Measurements from ENCODE around the gene ATP1A4.

Gene ATP1A4

DNA sequence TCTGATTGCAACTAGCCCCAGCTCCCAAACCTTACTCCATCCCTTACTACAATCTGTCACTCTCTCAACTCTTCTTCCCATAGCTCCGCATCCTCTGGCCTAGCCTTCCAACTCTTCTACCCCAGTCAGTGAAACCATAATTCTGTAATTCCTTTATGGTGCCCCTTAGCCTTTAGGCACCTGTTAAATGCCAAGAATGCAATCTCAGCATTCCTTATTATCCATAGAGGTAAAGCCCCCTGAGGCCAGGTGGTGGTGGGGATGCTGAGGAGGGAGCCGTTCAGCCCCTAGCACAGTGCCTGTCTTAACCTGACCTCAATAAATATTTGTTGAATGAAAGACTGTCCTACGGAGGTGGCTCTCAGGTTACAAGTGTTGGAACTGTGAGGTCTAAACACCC, 21.8 kb upstream of the ATP1A4 start:
- Histone ChIP-seq H3K9ac (ENCODE audit: low read depth, low read length) (no peak overlapping the region), H4K20me1 (ENCODE audit: insufficient read depth, low read length) (no peaks in the 10 kb centered on the region), H3K36me3 (ENCODE audit: insufficient read depth, low read length) (no peaks in the 10 kb centered on the region), H3K27ac (ENCODE audit: low read length) (no peak overlapping the region), H3K79me2 (ENCODE audit: insufficient read depth, low read length) (no peaks in the 10 kb centered on the region), H3K9me3 (ENCODE audit: insufficient read depth, low read length, severe bottlenecking) (no peaks in the 10 kb centered on the region), H3K4me3 (ENCODE audit: low read depth in 1 of 2, low read length in 2 of 2) (no peak overlapping the region), H3K4me2 (ENCODE audit: insufficient read depth, low read length) (no peak overlapping the region), H2AFZ (ENCODE audit: low read depth, low read length) (no peak overlapping the region), H3K4me1 (ENCODE audit: insufficient read depth, low read length) (no peaks in the 10 kb centered on the region), H3K27me3 (ENCODE audit: insufficient read depth, low read length, poor library complexity) (peaks cover 18% of the 10 kb centered on the region)
- no peak for TF ChIP-seq EZH2 (IDR thresholded peaks at IDR 0.05; ENCODE audit: borderline replicate concordance, low read depth, low read length, severe bottlenecking)
- TF ChIP-seq, protein P1, sequence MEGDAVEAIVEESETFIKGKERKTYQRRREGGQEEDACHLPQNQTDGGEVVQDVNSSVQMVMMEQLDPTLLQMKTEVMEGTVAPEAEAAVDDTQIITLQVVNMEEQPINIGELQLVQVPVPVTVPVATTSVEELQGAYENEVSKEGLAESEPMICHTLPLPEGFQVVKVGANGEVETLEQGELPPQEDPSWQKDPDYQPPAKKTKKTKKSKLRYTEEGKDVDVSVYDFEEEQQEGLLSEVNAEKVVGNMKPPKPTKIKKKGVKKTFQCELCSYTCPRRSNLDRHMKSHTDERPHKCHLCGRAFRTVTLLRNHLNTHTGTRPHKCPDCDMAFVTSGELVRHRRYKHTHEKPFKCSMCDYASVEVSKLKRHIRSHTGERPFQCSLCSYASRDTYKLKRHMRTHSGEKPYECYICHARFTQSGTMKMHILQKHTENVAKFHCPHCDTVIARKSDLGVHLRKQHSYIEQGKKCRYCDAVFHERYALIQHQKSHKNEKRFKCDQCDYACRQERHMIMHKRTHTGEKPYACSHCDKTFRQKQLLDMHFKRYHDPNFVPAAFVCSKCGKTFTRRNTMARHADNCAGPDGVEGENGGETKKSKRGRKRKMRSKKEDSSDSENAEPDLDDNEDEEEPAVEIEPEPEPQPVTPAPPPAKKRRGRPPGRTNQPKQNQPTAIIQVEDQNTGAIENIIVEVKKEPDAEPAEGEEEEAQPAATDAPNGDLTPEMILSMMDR (IDR thresholded peaks at IDR 0.05; ENCODE audit: borderline replicate concordance, extremely low read depth, low read length, poor library complexity, severe bottlenecking) = no peak
- ATAC-seq (ENCODE audit: insufficient read depth, low read depth) = no peak
- DNase-seq = no peak

DNA sequence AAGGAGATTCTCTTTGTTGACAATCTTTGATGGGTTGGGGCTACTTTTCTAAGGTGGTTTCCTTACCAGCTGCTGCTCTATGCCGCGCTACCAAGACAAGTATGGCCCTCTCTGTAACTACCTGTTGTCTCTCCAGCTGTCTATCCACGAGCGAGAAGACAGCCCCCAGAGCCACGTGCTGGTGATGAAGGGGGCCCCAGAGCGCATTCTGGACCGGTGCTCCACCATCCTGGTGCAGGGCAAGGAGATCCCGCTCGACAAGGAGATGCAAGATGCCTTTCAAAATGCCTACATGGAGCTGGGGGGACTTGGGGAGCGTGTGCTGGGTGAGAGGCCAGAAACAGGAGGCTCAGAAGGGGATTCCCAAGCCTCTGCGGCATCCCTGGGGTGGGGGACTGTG, 21.4 kb upstream of the ATP1A4 start:
- no peaks in the 10 kb centered on the region for H3K9me3 ChIP-seq (ENCODE audit: insufficient read depth, low read length, severe bottlenecking)
- no peaks in the 10 kb centered on the region for H4K20me1 ChIP-seq (ENCODE audit: insufficient read depth, low read length)
- H3K27ac ChIP-seq (ENCODE audit: low read length) = no peak overlapping the region
- peaks cover 18% of the 10 kb centered on the region for H3K27me3 ChIP-seq (ENCODE audit: insufficient read depth, low read length, poor library complexity)
- H3K4me3 ChIP-seq (ENCODE audit: low read depth in 1 of 2, low read length in 2 of 2) = no peak overlapping the region
- TF ChIP-seq, protein P1 (IDR thresholded peaks at IDR 0.05; ENCODE audit: borderline replicate concordance, extremely low read depth, low read length, poor library complexity, severe bottlenecking) = no peak
- TF ChIP-seq EZH2 (IDR thresholded peaks at IDR 0.05; ENCODE audit: borderline replicate concordance, low read depth, low read length, severe bottlenecking) = no peak
- DNase-seq (no peak), ATAC-seq (ENCODE audit: insufficient read depth, low read depth) (no peak)
- no peaks in the 10 kb centered on the region for H3K36me3 ChIP-seq (ENCODE audit: insufficient read depth, low read length)
- no peaks in the 10 kb centered on the region for H3K79me2 ChIP-seq (ENCODE audit: insufficient read depth, low read length)
- no peak overlapping the region for H3K9ac ChIP-seq (ENCODE audit: low read depth, low read length)
- no peaks in the 10 kb centered on the region for H3K4me1 ChIP-seq (ENCODE audit: insufficient read depth, low read length)
- H3K4me2 ChIP-seq (ENCODE audit: insufficient read depth, low read length) = no peak overlapping the region
- no peak overlapping the region for H2AFZ ChIP-seq (ENCODE audit: low read depth, low read length)

DNA sequence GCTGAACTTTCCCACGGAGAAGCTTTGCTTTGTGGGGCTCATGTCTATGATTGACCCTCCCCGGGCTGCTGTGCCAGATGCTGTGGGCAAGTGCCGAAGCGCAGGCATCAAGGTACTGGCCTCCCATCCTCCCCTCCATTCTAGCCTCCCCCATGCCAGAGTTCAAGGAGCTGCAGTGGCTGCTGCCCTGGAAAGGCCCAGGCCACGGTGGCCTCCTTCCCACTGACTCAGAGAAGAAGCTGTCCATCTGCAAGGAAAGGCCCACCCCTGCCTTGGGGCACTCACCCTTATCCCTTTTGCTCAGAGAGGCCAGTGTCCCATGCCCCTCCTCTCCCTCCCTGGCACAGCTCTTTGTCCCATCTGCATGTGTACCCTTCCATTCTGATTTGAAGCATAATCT, 20.9 kb upstream of the ATP1A4 start:
- Histone ChIP-seq H2AFZ (ENCODE audit: low read depth, low read length) (no peak overlapping the region), H3K4me1 (ENCODE audit: insufficient read depth, low read length) (no peaks in the 10 kb centered on the region), H3K4me3 (ENCODE audit: low read depth in 1 of 2, low read length in 2 of 2) (no peak overlapping the region), H3K27me3 (ENCODE audit: insufficient read depth, low read length, poor library complexity) (peaks cover 18% of the 10 kb centered on the region), H3K4me2 (ENCODE audit: insufficient read depth, low read length) (no peak overlapping the region), H3K27ac (ENCODE audit: low read length) (no peak overlapping the region), H3K9ac (ENCODE audit: low read depth, low read length) (no peak overlapping the region), H3K9me3 (ENCODE audit: insufficient read depth, low read length, severe bottlenecking) (no peaks in the 10 kb centered on the region), H4K20me1 (ENCODE audit: insufficient read depth, low read length) (no peaks in the 10 kb centered on the region), H3K36me3 (ENCODE audit: insufficient read depth, low read length) (no peaks in the 10 kb centered on the region), H3K79me2 (ENCODE audit: insufficient read depth, low read length) (no peaks in the 10 kb centered on the region)
- no peak for ATAC-seq (ENCODE audit: insufficient read depth, low read depth)
- TF ChIP-seq, protein P1 (IDR thresholded peaks at IDR 0.05; ENCODE audit: borderline replicate concordance, extremely low read depth, low read length, poor library complexity, severe bottlenecking) = no peak
- TF ChIP-seq EZH2 (IDR thresholded peaks at IDR 0.05; ENCODE audit: borderline replicate concordance, low read depth, low read length, severe bottlenecking) = no peak
- DNase-seq = no peak

DNA sequence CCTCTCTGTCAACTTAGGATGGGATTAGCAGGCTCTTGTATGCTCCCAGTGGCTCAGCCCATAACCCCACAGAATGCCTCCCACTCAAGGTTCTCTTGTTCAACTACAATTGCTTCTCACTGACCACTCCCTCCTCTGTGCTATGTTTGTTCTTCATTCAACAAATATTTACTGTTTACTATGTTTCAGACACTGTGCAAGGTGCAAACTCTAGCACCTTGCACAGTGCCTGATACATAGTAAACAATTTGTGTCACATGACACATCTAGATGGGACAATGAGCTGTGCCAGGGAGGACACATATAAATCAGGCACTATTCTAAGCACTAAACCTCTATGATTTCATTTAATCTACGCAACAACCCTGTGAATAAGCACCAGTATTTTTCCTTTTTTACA, 20.5 kb upstream of the ATP1A4 start:
- H3K27ac ChIP-seq (ENCODE audit: low read length) = no peak overlapping the region
- DNase-seq = no peak
- no peak overlapping the region for H3K4me2 ChIP-seq (ENCODE audit: insufficient read depth, low read length)
- no peaks in the 10 kb centered on the region for H4K20me1 ChIP-seq (ENCODE audit: insufficient read depth, low read length)
- H3K27me3 ChIP-seq (ENCODE audit: insufficient read depth, low read length, poor library complexity) = peaks cover 18% of the 10 kb centered on the region
- TF ChIP-seq, protein P1 (IDR thresholded peaks at IDR 0.05; ENCODE audit: borderline replicate concordance, extremely low read depth, low read length, poor library complexity, severe bottlenecking) = no peak
- TF ChIP-seq EZH2 (IDR thresholded peaks at IDR 0.05; ENCODE audit: borderline replicate concordance, low read depth, low read length, severe bottlenecking) = no peak
- no peak overlapping the region for H2AFZ ChIP-seq (ENCODE audit: low read depth, low read length)
- H3K79me2 ChIP-seq (ENCODE audit: insufficient read depth, low read length) = no peaks in the 10 kb centered on the region
- H3K9me3 ChIP-seq (ENCODE audit: insufficient read depth, low read length, severe bottlenecking) = no peaks in the 10 kb centered on the region
- no peaks in the 10 kb centered on the region for H3K4me1 ChIP-seq (ENCODE audit: insufficient read depth, low read length)
- H3K9ac ChIP-seq (ENCODE audit: low read depth, low read length) = no peak overlapping the region
- no peaks in the 10 kb centered on the region for H3K36me3 ChIP-seq (ENCODE audit: insufficient read depth, low read length)
- no peak for ATAC-seq (ENCODE audit: insufficient read depth, low read depth)
- H3K4me3 ChIP-seq (ENCODE audit: low read depth in 1 of 2, low read length in 2 of 2) = no peak overlapping the region

All from DND-41 (cell line).